ENCODE results near the gene ELOVL5. TPM values are rescaled to one million over a fixed set of nuclear protein-coding genes. Genes with fewer than 3 reads are reported as not detected.

The ELOVL5 gene
- total RNA-seq, 1 experiment from 2014 or later = 218 TPM

GRCh38 chr6:53338304-53338703 is 10.4 kb downstream of the ELOVL5 start:
- ChIA-PET CTCF (no interaction called here), POLR2A (no interaction called here)
- Histone ChIP-seq H3K9me3 (ENCODE audit: control insufficient read depth, insufficient read depth, low read depth, low read length) (no peaks in the 10 kb centered on the region), H3K4me1 (ENCODE audit: control insufficient read depth, insufficient read depth, low read length) (peaks cover 86% of the 10 kb centered on the region), H3K4me3 (ENCODE audit: low read depth in 2 of 2, low read length in 2 of 2) (no peak overlapping the region), H3K36me3 (ENCODE audit: control insufficient read depth, insufficient read depth, low read length) (no peaks in the 10 kb centered on the region), H3K27ac (ENCODE audit: low read length) (no peak overlapping the region), H3K27me3 (ENCODE audit: control insufficient read depth, insufficient read depth, low read length) (no peaks in the 10 kb centered on the region)
- in situ Hi-C loops (cut with HindIII; ENCODE audit: low pct_unique_long_range_greater_than_20kb, low sequenced_read_pairs) (no loop called here), intact Hi-C loops (cut with micrococcal nuclease; ENCODE audit: unreplicated experiment) (no loop called here)
- DNase-seq (ENCODE audit: low read depth, low spot score) (no peak), ATAC-seq (no peak)
- BruUV-seq (replicated peaks) = no TSS peak
- no peak for TF ChIP-seq TCF7L2 (IDR thresholded peaks at IDR 0.05; ENCODE audit: low read depth, low read length)
- no peak for TF ChIP-seq POLR2AphosphoS5 (IDR thresholded peaks at IDR 0.05; ENCODE audit: low read depth, low read length)
- no peak for TF ChIP-seq REST (IDR thresholded peaks at IDR 0.05; ENCODE audit: insufficient read depth in 1 of 2, low read depth in 2 of 2, low read length in 1 of 2)
- no peak for TF ChIP-seq CTCF (IDR thresholded peaks at IDR 0.05)
- TF ChIP-seq SIN3A (IDR thresholded peaks at IDR 0.05; ENCODE audit: borderline replicate concordance, insufficient read depth, low read depth, low read length) = no peak

GRCh38 chr6:53336070-53336469 is 12.7 kb downstream of the ELOVL5 start:
- no peaks in the 10 kb centered on the region for H3K9me3 ChIP-seq (ENCODE audit: control insufficient read depth, insufficient read depth, low read depth, low read length)
- no peaks in the 10 kb centered on the region for H3K36me3 ChIP-seq (ENCODE audit: control insufficient read depth, insufficient read depth, low read length)
- no peak for DNase-seq (ENCODE audit: low read depth, low spot score)
- ChIA-PET POLR2A (no interaction called here), CTCF (no interaction called here)
- intact Hi-C loops (cut with micrococcal nuclease; ENCODE audit: unreplicated experiment) = no loop called here
- no peak overlapping the region; a peak in 1 of 4 replicates for H3K4me3 ChIP-seq (ENCODE audit: low read depth in 2 of 2, low read length in 2 of 2)
- BruUV-seq (replicated peaks) = no TSS peak
- H3K27ac ChIP-seq (ENCODE audit: low read length) = peak overlapping the region; percentile 65
- H3K27me3 ChIP-seq (ENCODE audit: control insufficient read depth, insufficient read depth, low read length) = no peaks in the 10 kb centered on the region
- in situ Hi-C loops (cut with HindIII; ENCODE audit: low pct_unique_long_range_greater_than_20kb, low sequenced_read_pairs) = no loop called here
- ATAC-seq = no peak
- peaks cover 87% of the 10 kb centered on the region for H3K4me1 ChIP-seq (ENCODE audit: control insufficient read depth, insufficient read depth, low read length)
- no peak for TF ChIP-seq POLR2AphosphoS5 (IDR thresholded peaks at IDR 0.05; ENCODE audit: low read depth, low read length)
- no peak for TF ChIP-seq CTCF (IDR thresholded peaks at IDR 0.05)
- TF ChIP-seq TCF7L2 (IDR thresholded peaks at IDR 0.05; ENCODE audit: low read depth, low read length) = no peak
- TF ChIP-seq SIN3A (IDR thresholded peaks at IDR 0.05; ENCODE audit: borderline replicate concordance, insufficient read depth, low read depth, low read length) = no peak
- no peak for TF ChIP-seq REST (IDR thresholded peaks at IDR 0.05; ENCODE audit: insufficient read depth in 1 of 2, low read depth in 2 of 2, low read length in 1 of 2)
